ENCODE data around the gene ZNF335. TPM values are rescaled to one million over a fixed set of nuclear protein-coding genes. Genes with fewer than 3 reads are reported as not detected.

The ZNF335 gene
- total and polyA plus RNA-seq, 8 donors, result 15.3 to 23.3 (median 16.7) TPM

DNA sequence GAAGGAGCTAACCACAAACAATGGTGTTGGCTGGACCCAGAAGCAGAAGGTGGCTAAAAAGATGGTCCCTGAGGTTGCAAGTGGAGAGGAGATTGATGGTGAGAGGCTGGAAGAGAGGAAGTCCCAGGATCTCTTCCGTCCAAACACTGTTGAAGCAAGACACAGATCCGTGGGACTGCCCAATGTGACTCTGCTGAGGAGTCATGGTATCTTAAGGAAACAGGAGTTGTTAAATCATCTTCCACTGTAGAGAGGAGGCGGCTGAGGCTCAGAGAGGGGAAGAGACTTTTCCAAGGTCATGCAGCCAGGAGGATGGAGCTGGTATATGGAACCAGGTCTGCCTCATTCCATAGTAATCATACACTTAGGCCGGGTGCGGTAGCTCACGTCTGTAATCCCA is 4.1 kb upstream of the ZNF335 start:
- Histone ChIP-seq H3K4me1 (peaks cover 0 to 9% of the 10 kb centered on the region in 2 donors), H3K4me3 (no peak overlapping the region), H3K27ac (no peak overlapping the region), H3K27me3 (no peaks in the 10 kb centered on the region), H3K9me3 (no peaks in the 10 kb centered on the region), H3K36me3 (no peaks in the 10 kb centered on the region)
- no peak for DNase-seq
- intact Hi-C loops (cut with DNase I), result no loop called here
- no peak for TF ChIP-seq CTCF (IDR thresholded peaks at IDR 0.05)
- no peak for ATAC-seq

- no peak overlapping the region for H3K27ac ChIP-seq
- TF ChIP-seq CTCF (IDR thresholded peaks at IDR 0.05), result no peak
- ATAC-seq (no peak), DNase-seq (no peak)
- H3K9me3 ChIP-seq, result no peaks in the 10 kb centered on the region
- H3K27me3 ChIP-seq, result no peaks in the 10 kb centered on the region
- no peaks in the 10 kb centered on the region for H3K36me3 ChIP-seq
- H3K4me3 ChIP-seq, result no peak overlapping the region
- H3K4me1 ChIP-seq, result peaks cover 2 to 13% of the 10 kb centered on the region in 2 donors
- intact Hi-C loops (cut with DNase I), result no loop called here
Observed at GRCh38 chr20:45975686-45976085, 3.7 kb upstream of the ZNF335 start.

DNA sequence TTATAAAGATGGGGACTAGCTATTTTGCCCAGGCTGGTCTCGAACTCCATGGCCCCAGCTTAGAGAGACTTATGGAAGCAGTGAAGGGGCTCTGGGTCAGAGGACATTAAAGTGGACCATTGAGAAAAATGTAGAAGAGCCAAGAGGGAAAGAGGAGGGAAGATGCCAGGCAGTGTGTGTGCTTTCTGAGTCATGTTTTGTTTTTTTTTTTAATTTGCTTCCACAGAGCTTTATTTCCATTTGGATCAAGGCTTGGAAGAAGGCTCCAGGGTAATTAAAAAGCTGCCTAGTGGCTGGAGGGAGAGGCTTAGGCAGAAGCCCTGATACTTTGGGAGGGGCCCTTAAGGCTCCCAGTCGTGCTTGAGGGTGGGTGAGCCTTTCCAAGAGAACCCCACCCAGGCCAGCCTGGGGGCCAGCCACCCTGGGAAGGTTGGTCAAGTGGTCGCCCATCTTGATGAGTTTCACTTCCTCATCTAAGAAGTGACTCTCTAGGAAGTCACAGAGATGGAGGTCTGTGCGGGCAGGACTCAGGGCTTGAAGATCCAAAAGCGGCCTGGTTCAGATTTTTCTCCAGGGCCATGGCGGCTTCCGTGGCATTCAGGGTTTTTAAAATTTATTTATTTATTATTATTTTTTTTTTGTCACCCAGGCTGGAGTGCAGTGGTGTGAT is 3.0 kb upstream of the ZNF335 start:
- H3K4me1 ChIP-seq, result peaks cover 9 to 20% of the 10 kb centered on the region in 2 donors

GRCh38 chr20:45972500-45973183 is 639 bp upstream of the ZNF335 start:
- peak overlapping the region; percentile 100 for H3K27ac ChIP-seq
- H3K9me3 ChIP-seq, result no peaks in the 10 kb centered on the region
- peaks cover 15 to 35% of the 10 kb centered on the region in 2 donors for H3K4me1 ChIP-seq
- no peak for TF ChIP-seq CTCF (IDR thresholded peaks at IDR 0.05)
- intact Hi-C loops (cut with DNase I), result no loop called here
- ATAC-seq (no peak), DNase-seq (peak in 1 of 4 donors; percentile 96)
- peak overlapping the region; percentile 96 for H3K4me3 ChIP-seq
- H3K27me3 ChIP-seq, result no peaks in the 10 kb centered on the region
- H3K36me3 ChIP-seq, result peaks cover 0 to 25% of the 10 kb centered on the region in 2 donors

More for the DNA sequence above, 3.0 kb upstream of the ZNF335 start:
- no peaks in the 10 kb centered on the region for H3K27me3 ChIP-seq
- peaks cover 0 to 1% of the 10 kb centered on the region in 2 donors for H3K36me3 ChIP-seq
- no peak for TF ChIP-seq CTCF (IDR thresholded peaks at IDR 0.05)
- no peak overlapping the region for H3K27ac ChIP-seq
- H3K9me3 ChIP-seq, result no peaks in the 10 kb centered on the region
- intact Hi-C loops (cut with DNase I), result no loop called here
- DNase-seq (no peak), ATAC-seq (no peak)
- no peak overlapping the region for H3K4me3 ChIP-seq

DNA sequence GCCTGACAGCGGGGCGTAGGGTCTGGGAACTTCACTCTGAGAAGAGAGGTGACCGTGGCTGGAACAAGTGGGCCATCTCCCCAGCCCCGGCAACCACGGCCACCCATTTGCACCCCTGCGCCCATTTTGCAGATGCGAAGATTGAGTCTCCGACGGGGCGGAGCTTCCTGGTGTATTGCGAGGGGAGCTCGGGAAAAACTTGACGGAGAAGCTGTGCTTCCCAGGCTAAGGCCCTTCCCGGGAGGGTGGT is 653 bp downstream of the ZNF335 start:
- no peaks in the 10 kb centered on the region for H3K27me3 ChIP-seq
- peak; percentile 12 for ATAC-seq
- H3K36me3 ChIP-seq, result peaks cover 0 to 38% of the 10 kb centered on the region in 2 donors
- H3K9me3 ChIP-seq, result no peaks in the 10 kb centered on the region
- peaks cover 15 to 35% of the 10 kb centered on the region in 2 donors for H3K4me1 ChIP-seq
- intact Hi-C loops (cut with DNase I), result no loop called here
- TF ChIP-seq CTCF (IDR thresholded peaks at IDR 0.05), result no peak
- peak overlapping the region; percentile 96 for H3K4me3 ChIP-seq
- DNase-seq, result no peak
- H3K27ac ChIP-seq, result peak overlapping the region; percentile 100
